Muscle of leg (tissue), 11 donors: ENCODE data around the gene BET1L. TPM values are rescaled to one million over a fixed set of nuclear protein-coding genes. Genes with fewer than 3 reads are reported as not detected.
"Not testable (repeated sequence)": the region's sequence is repeated elsewhere in the genome, so short reads cannot be mapped to it uniquely, and the experiment has no call there.

Experiments
- DNase-seq: peaks from one replicate; pipeline ENCODE4 v3.0.0; 2013
- H3K27ac ChIP-seq: one replicate; pipeline ENCODE4 v1.5.1; 2013; ENCODE audit warnings: mild to moderate bottlenecking, low read length, control low read depth
- H3K27me3 ChIP-seq: one replicate; pipeline ENCODE4 v1.6.1; 2013; ENCODE audit warnings: low read length; ENCODE audit not compliant: control insufficient read depth, insufficient read depth
- H3K36me3 ChIP-seq: one replicate; pipeline ENCODE4 v1.6.1; 2013; ENCODE audit warnings: low read length; ENCODE audit not compliant: control insufficient read depth, insufficient read depth
- H3K4me1 ChIP-seq: one replicate; pipeline ENCODE4 v1.6.1; 2013; ENCODE audit warnings: low read length; ENCODE audit not compliant: control insufficient read depth, insufficient read depth
- H3K4me3 ChIP-seq: one replicate; pipeline ENCODE4 v1.5.1; 2013; ENCODE audit warnings: low read length, control low read depth
- H3K9me3 ChIP-seq: replicated peaks from 2 replicates; pipeline ENCODE4 v1.6.1; 2013; ENCODE audit warnings: low read depth, low read length; ENCODE audit not compliant: control insufficient read depth
- WGBS: methylation state at CpG from one replicate; pipeline ENCODE4 v1.1.5; 2013; ENCODE audit warnings: missing lambda C conversion rate; ENCODE audit not compliant: insufficient coverage; 5-methylcytosine and 5-hydroxymethylcytosine counted together
- polyA plus RNA-seq, 8 donors: library from polyadenylated mRNA; unstranded; fragments of 120-200 nt; gene quantifications; one replicate each; pipeline versions ENCODE4 v1.2.1 to v1.2.3, GENCODE V29; 2013; ENCODE audit warnings: inconsistent platforms in 1 of 8, low replicate concordance in 1 of 8; ENCODE audit not compliant: insufficient read length in 8 of 8, insufficient read depth in 1 of 8
- total RNA-seq: library from RNA; stranded (reverse); fragments of 120-200 nt; gene quantifications from one replicate; pipeline ENCODE4 v1.2.4, GENCODE V29; 2013

BET1L gene
- total and polyA plus RNA-seq, 9 donors = 15.0 to 43.9 (median 35.8) TPM

GRCh38 chr11:180242-180641, 27.0 kb downstream of the BET1L start:
- not testable (repeated sequence) for H3K27ac ChIP-seq, H3K9me3 ChIP-seq, H3K4me1 ChIP-seq, H3K36me3 ChIP-seq, H3K4me3 ChIP-seq, H3K27me3 ChIP-seq, DNase-seq
- WGBS = no CpG with 5 or more reads among the region's 13 CpGs

Other genes starting within 250 kb of the BET1L start
- gene SCGB1C1, start 14.3 kb downstream of the BET1L start, total RNA-seq = not detected
- under 1 TPM in 4 of 8 donors, not detected in 4; 0.26 to 0.43 (median 0.35) TPM for gene SCGB1C1, start 14.3 kb downstream of the BET1L start, polyA plus RNA-seq
- gene RIC8A, start 309 bp upstream of the BET1L start, total RNA-seq = 58.2 TPM
- gene RIC8A, start 309 bp upstream of the BET1L start, polyA plus RNA-seq = 10 to 100 TPM; 59.5 to 85.4 (median 72.0) TPM
- gene SIRT3, start 28.9 kb upstream of the BET1L start, total RNA-seq = 13.7 TPM
- gene SIRT3, start 28.9 kb upstream of the BET1L start, polyA plus RNA-seq = 10 to 100 TPM; 17.4 to 27.1 (median 23.9) TPM
- 82.6 TPM for gene PSMD13, start 29.6 kb upstream of the BET1L start, total RNA-seq
- 100 to 1,000 TPM in 5 of 8 donors, 10 to 100 TPM in 3; 91.7 to 115 (median 107) TPM for gene PSMD13, start 29.6 kb upstream of the BET1L start, polyA plus RNA-seq
- 0.04 TPM for gene NLRP6, start 71.0 kb upstream of the BET1L start, total RNA-seq
- gene NLRP6, start 71.0 kb upstream of the BET1L start, polyA plus RNA-seq = 1 to 10 TPM in 1 of 8 donors, under 1 TPM in 3, not detected in 4; 0.04 to 1.1 (median 0.23) TPM
- gene PGGHG, start 81.7 kb upstream of the BET1L start, total RNA-seq = 14.1 TPM
- 10 to 100 TPM in 3 of 8 donors, 1 to 10 TPM in 5; 9.2 to 13.9 (median 9.9) TPM for gene PGGHG, start 81.7 kb upstream of the BET1L start, polyA plus RNA-seq
- gene IFITM5, start 92.1 kb upstream of the BET1L start, total RNA-seq = not detected
- gene IFITM5, start 92.1 kb upstream of the BET1L start, polyA plus RNA-seq = not detected
- 48.1 TPM for gene IFITM2, start 100.4 kb upstream of the BET1L start, total RNA-seq
- 100 to 1,000 TPM in 2 of 8 donors, 10 to 100 TPM in 6; 60.8 to 130 (median 84.3) TPM for gene IFITM2, start 100.4 kb upstream of the BET1L start, polyA plus RNA-seq
- 24.6 TPM for gene IFITM1, start 106.6 kb upstream of the BET1L start, total RNA-seq
- 10 to 100 TPM; 19.8 to 33.3 (median 24.3) TPM for gene IFITM1, start 106.6 kb upstream of the BET1L start, polyA plus RNA-seq
- gene IFITM3, start 113.5 kb upstream of the BET1L start, total RNA-seq = 80.4 TPM
- gene IFITM3, start 113.5 kb upstream of the BET1L start, polyA plus RNA-seq = 100 to 1,000 TPM; 220 to 363 (median 280) TPM
- gene B4GALNT4, start 162.1 kb upstream of the BET1L start, total RNA-seq = 14.4 TPM
- gene B4GALNT4, start 162.1 kb upstream of the BET1L start, polyA plus RNA-seq = 10 to 100 TPM; 12.9 to 34.1 (median 21.7) TPM
- gene PKP3, start 186.8 kb upstream of the BET1L start, total RNA-seq = 0.13 TPM
- 10 to 100 TPM in 1 of 8 donors, 1 to 10 TPM in 1, under 1 TPM in 6; 0.16 to 10.5 (median 0.61) TPM for gene PKP3, start 186.8 kb upstream of the BET1L start, polyA plus RNA-seq
- gene SIGIRR, start 207.6 kb upstream of the BET1L start, total RNA-seq = 16.5 TPM
- gene SIGIRR, start 207.6 kb upstream of the BET1L start, polyA plus RNA-seq = 10 to 100 TPM in 7 of 8 donors, 1 to 10 TPM in 1; 9.4 to 26.3 (median 15.5) TPM
- gene ANO9, start 234.6 kb upstream of the BET1L start, total RNA-seq = 0.09 TPM
- gene ANO9, start 234.6 kb upstream of the BET1L start, polyA plus RNA-seq = 1 to 10 TPM in 3 of 8 donors, under 1 TPM in 5; 0.23 to 5.6 (median 0.37) TPM
- 19.4 TPM for gene PTDSS2, start 242.9 kb upstream of the BET1L start, total RNA-seq
- 10 to 100 TPM; 25.6 to 47.2 (median 30.4) TPM for gene PTDSS2, start 242.9 kb upstream of the BET1L start, polyA plus RNA-seq